Muscle layer of duodenum (tissue), 2 donors: ENCODE measurements around the gene MTCL1.

Experiments
- H3K27ac ChIP-seq: one replicate; pipeline ENCODE4 v1.7.0; 2013; ENCODE audit warnings: mild to moderate bottlenecking, low read length
- H3K27me3 ChIP-seq: one replicate; pipeline ENCODE4 v1.7.0; 2013; ENCODE audit warnings: low read depth, mild to moderate bottlenecking, control low read depth, low read length
- H3K36me3 ChIP-seq, 2 donors: one replicate each; pipeline ENCODE4 v1.7.0; 2013; ENCODE audit warnings: low read length in 2 of 2, control low read depth in 1 of 2, mild to moderate bottlenecking in 1 of 2; ENCODE audit not compliant: insufficient read depth in 2 of 2, control insufficient read depth in 1 of 2
- H3K4me1 ChIP-seq, 2 donors: one replicate each; pipeline ENCODE4 v1.7.0; 2013; ENCODE audit warnings: low read length in 2 of 2, mild to moderate bottlenecking in 2 of 2, control low read depth in 1 of 2, moderate library complexity in 1 of 2; ENCODE audit not compliant: insufficient read depth in 2 of 2, control insufficient read depth in 1 of 2
- H3K4me3 ChIP-seq, 2 donors: one replicate each; pipeline ENCODE4 v1.7.0; 2013; ENCODE audit warnings: low read length in 2 of 2, low read depth in 1 of 2, mild to moderate bottlenecking in 1 of 2
- H3K9me3 ChIP-seq, 2 donors: one replicate each; pipeline ENCODE4 v1.7.0; 2013; ENCODE audit warnings: low read length in 2 of 2, control low read depth in 1 of 2, mild to moderate bottlenecking in 1 of 2; ENCODE audit not compliant: control insufficient read depth in 1 of 2
- donor health status: healthy.

MTCL1 gene

GRCh38 chr18:8734496-8734895 is 29.1 kb downstream of the MTCL1 start:
- H3K9me3 ChIP-seq = no peaks in the 10 kb centered on the region
- no peak overlapping the region for H3K27ac ChIP-seq
- H3K27me3 ChIP-seq = no peaks in the 10 kb centered on the region
- H3K36me3 ChIP-seq = no peaks in the 10 kb centered on the region
- no peaks in the 10 kb centered on the region for H3K4me1 ChIP-seq
- H3K4me3 ChIP-seq = no peak overlapping the region

GRCh38 chr18:8735274-8735673 is 29.9 kb downstream of the MTCL1 start:
- no peaks in the 10 kb centered on the region for H3K36me3 ChIP-seq
- H3K27ac ChIP-seq = no peak overlapping the region
- no peak overlapping the region for H3K4me3 ChIP-seq
- H3K9me3 ChIP-seq = no peaks in the 10 kb centered on the region
- no peaks in the 10 kb centered on the region for H3K27me3 ChIP-seq
- no peaks in the 10 kb centered on the region for H3K4me1 ChIP-seq

- no peaks in the 10 kb centered on the region for H3K36me3 ChIP-seq
- H3K4me1 ChIP-seq = no peaks in the 10 kb centered on the region
- no peaks in the 10 kb centered on the region for H3K9me3 ChIP-seq
- no peak overlapping the region for H3K4me3 ChIP-seq
- no peaks in the 10 kb centered on the region for H3K27me3 ChIP-seq
- H3K27ac ChIP-seq = no peak overlapping the region
These were observed 35.8 kb downstream of the MTCL1 start for GRCh38 chr18:8741117-8741516.

DNA sequence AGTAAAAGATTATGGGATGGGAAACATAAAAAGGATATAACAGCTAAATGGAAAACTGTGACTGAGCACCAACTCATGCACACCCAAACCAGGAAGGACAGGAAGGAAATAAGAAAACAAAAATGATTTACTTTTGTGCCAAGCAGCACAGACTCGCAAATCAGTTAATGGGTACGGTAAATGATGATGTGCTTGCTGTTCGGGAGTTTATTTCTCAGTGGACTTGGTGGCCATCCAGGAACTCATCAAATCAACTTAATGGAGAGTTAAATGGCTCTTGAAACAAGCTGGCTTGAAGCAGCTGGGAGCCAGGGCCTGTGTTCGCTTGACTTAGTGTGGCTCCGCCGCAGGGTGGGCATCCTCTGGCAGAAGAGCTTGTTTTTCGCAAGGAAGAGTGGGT is 36.2 kb downstream of the MTCL1 start:
- no peak overlapping the region for H3K27ac ChIP-seq
- no peaks in the 10 kb centered on the region for H3K4me1 ChIP-seq

GRCh38 chr18:8742387-8743361 is 37.3 kb downstream of the MTCL1 start:
- H3K4me3 ChIP-seq = no peak overlapping the region
- no peak overlapping the region for H3K27ac ChIP-seq
- H3K36me3 ChIP-seq = no peaks in the 10 kb centered on the region

More for the DNA sequence above, 36.2 kb downstream of the MTCL1 start:
- Histone ChIP-seq H3K36me3 (no peaks in the 10 kb centered on the region), H3K4me3 (no peak overlapping the region), H3K27me3 (no peaks in the 10 kb centered on the region), H3K9me3 (no peaks in the 10 kb centered on the region)

DNA sequence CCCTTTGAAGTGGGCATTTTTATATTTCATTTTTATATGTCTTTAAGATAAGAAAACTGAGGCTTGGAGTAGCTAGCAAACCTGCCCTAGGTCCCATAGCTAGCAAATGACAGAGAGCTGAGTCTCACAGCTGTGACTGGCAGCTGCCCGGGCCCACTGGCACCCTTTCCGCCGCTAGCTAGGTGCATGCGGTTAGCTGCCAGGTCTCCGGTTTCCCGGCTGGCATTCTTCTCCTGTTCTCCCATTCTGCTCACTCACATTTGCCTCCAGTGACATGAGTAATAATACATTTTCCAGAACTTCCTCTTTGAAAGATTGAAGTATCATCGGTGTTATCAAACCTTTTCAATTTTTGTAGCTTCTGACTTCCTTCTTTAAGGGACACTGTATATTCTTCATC is 38.7 kb downstream of the MTCL1 start:
- Histone ChIP-seq H3K27me3 (no peaks in the 10 kb centered on the region), H3K9me3 (no peaks in the 10 kb centered on the region), H3K4me1 (no peaks in the 10 kb centered on the region), H3K27ac (no peak overlapping the region), H3K36me3 (no peaks in the 10 kb centered on the region), H3K4me3 (no peak overlapping the region)

More at GRCh38 chr18:8742387-8743361, 37.3 kb downstream of the MTCL1 start:
- H3K4me1 ChIP-seq = no peaks in the 10 kb centered on the region
- no peaks in the 10 kb centered on the region for H3K27me3 ChIP-seq
- no peaks in the 10 kb centered on the region for H3K9me3 ChIP-seq

- Histone ChIP-seq H3K36me3 (no peaks in the 10 kb centered on the region), H3K4me3 (no peak overlapping the region), H3K27ac (no peak overlapping the region), H3K4me1 (no peaks in the 10 kb centered on the region), H3K9me3 (no peaks in the 10 kb centered on the region), H3K27me3 (no peaks in the 10 kb centered on the region)
These were observed 39.3 kb downstream of the MTCL1 start for GRCh38 chr18:8744656-8745055.

- Histone ChIP-seq H3K27ac (no peak overlapping the region), H3K9me3 (no peaks in the 10 kb centered on the region), H3K36me3 (no peaks in the 10 kb centered on the region), H3K4me3 (no peak overlapping the region), H3K27me3 (no peaks in the 10 kb centered on the region), H3K4me1 (peaks cover 0 to 3% of the 10 kb centered on the region in 2 donors)
These were observed 40.1 kb downstream of the MTCL1 start for GRCh38 chr18:8745355-8746014.

DNA sequence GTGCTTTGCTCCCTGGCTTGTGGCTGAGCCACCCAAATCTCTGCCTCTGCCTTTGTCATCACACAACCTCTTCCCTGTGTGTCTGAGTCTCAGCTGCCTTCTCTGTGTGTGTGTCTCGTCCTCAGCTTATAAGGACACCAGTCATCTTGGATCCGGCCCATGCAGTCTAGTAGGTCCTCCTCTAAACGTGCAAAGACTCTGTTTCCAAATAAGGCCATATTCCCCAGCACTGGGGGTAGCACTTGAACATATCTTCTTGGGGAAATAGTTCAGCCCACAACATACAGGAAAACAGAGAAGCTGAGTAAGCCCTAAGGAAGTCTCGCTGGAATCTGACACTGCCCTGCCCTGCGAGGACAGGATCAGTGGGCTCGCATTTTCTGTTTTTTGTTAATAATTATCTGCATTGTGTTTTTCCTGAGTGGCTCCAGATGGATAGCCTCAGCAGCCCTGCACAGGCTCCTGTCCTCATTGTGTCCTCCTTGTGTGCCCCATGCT is 42.1 kb downstream of the MTCL1 start:
- no peak overlapping the region for H3K27ac ChIP-seq

DNA sequence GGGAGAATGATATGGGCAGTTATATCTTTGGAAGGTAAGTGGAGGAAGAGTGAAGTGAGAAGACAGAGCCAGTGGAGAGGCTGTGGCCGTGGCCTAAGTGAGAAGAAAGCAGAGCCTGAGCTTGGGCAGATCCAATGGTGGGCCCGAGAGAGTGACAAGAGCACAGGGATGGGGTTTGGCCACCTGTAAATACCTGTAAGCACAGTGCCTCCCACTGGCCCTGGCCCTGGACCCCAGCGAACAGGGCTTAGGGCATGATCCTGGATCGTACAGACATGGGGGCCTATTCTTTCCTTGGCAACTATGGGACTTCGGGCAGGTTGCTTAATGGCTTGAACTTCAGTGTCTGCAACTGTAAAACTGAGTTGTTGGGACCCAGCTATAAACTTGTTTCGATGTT is 44.1 kb downstream of the MTCL1 start:
- Histone ChIP-seq H3K36me3 (peaks cover 0 to 4% of the 10 kb centered on the region in 2 donors), H3K9me3 (no peaks in the 10 kb centered on the region), H3K27me3 (no peaks in the 10 kb centered on the region), H3K4me3 (no peak overlapping the region), H3K4me1 (peaks cover 0 to 14% of the 10 kb centered on the region in 2 donors), H3K27ac (no peak overlapping the region)

More for the DNA sequence above, 42.1 kb downstream of the MTCL1 start:
- Histone ChIP-seq H3K9me3 (no peaks in the 10 kb centered on the region), H3K4me1 (peaks cover 0 to 14% of the 10 kb centered on the region in 2 donors), H3K27me3 (no peaks in the 10 kb centered on the region), H3K36me3 (no peaks in the 10 kb centered on the region), H3K4me3 (no peak overlapping the region)

DNA sequence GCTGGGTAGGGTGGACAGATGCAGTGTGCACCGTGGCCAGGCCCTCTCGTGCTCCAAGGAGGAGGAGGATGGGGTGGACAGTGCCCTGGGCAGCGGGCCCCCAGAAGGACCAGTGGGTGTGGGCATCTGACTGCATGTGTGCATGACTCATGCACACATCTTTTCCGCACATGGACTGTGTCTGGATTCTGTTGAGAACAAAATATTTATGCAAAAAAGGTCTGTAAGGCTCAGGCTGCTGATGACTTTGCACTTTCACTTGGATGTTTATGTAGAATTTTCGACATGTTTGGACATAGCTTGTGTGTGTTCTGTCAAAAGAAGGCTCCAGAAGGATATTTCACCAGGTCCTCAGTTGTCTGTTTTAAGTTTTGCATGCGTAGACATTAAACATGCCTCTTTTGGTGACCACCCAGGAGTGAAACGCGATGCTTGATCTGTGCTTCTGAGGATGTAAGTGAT is 45.6 kb downstream of the MTCL1 start:
- Histone ChIP-seq H3K36me3 (peaks cover 0 to 4% of the 10 kb centered on the region in 2 donors), H3K27ac (no peak overlapping the region), H3K27me3 (no peaks in the 10 kb centered on the region), H3K4me3 (no peak overlapping the region), H3K9me3 (no peaks in the 10 kb centered on the region), H3K4me1 (peaks cover 0 to 14% of the 10 kb centered on the region in 2 donors)
